AG09319 (cell line): Measurements from ENCODE around the gene COA3.
A peak's percentile ranks its signal among the peaks of the same experiment; 100 is the strongest.
"Not testable (repeated sequence)": the region's sequence is repeated elsewhere in the genome, so short reads cannot be mapped to it uniquely, and the experiment has no call there.

Experiments
- DNase-seq: peaks from one replicate; pipeline ENCODE4 v3.0.0-alpha.2; 2010; ENCODE audit warnings: low read depth; ENCODE audit errors: extremely low read depth
- CTCF ChIP-seq: IDR thresholded peaks from 2 replicates; pipeline ENCODE4 v1.5.1; 2011; ENCODE audit warnings: low read depth, mild to moderate bottlenecking, inconsistent platforms, low read length, moderate library complexity

COA3 gene

DNA sequence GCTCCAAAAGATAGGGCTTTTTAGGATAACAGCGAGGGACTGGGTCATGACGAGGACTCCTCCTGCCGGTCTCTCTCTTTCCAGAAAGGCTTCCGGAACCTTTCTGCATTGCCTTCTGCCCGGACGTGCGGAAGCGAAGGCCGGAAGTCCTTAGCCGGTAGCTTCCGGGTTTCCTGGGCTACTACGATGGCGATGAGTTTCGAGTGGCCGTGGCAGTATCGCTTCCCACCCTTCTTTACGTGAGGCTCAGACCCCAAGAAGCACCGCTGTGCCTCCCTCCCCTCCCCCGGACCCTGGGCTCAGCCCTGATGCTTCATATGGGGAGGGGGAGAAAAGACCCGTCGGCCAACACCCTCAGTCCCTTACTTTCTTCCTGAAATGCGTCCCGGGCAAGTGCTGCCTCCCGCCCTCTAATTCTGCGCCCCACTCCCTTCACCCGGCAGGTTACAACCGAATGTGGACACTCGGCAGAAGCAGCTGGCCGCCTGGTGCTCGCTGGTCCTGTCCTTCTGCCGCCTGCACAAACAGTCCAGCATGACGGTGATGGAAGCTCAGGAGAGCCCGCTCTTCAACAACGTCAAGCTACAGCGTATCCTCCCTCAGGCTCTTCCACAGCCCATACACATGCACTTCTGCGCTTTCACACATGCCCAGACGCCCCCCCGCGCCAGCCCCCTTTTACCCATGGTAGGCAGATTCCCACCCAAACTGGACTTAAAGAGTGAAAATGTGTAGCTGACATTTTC lies 25.0 kb downstream of the COA3 start, which contains the start of gene VPS25:
Gene VPS25, plus strand, starts transcription at position 160 of the 746 bp plus-strand sequence. Its CDS starts 27 bp downstream, at position 187.
- peak; percentile 64 for DNase-seq
- TF ChIP-seq CTCF: peak; percentile 36

GRCh38 chr17:42772945-42773289 lies 25.6 kb downstream of the COA3 start:
- TF ChIP-seq CTCF: no peak
- no peak for DNase-seq

GRCh38 chr17:42769964-42770363 lies 28.5 kb downstream of the COA3 start:
- DNase-seq: not testable (repeated sequence)

DNA sequence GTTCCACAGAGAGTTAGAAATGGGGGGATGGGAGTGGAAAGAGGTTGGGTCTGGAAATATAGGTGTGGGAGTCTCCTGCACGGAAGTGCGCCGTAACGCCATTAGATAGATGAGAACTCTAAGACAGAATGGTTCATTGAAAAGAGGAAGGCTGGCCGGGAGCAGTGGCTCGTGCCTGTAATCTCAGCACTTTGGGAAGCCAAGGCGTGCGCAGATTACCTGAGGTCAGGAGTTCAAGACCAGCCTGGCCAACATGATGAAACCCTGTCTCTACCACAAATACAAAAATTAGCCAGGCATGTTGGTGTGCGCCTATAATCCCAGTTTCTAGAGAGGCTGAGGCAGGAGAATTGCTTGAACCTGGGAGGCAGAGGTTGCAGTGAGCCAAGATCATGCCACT lies 30.5 kb downstream of the COA3 start:
- DNase-seq: not testable (repeated sequence)

DNA sequence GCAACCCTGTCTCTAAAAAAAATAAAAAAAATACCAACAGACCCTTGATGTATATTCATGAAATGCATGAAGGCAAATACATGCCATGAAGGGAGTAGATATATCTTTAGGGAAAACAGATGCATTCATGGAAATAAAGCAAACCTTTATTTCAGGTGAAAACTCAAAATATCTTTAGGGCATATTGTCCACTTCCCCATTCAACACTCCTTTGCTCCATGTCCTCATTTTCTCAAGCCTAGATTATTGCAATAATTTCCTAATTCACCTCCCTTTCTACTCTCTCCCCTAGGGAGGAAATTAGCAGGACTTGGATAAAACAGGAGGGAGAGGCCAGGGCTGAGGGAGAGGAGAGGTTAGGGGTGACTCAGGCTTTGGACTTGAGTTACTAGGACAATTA lies 31.0 kb downstream of the COA3 start:
- no peak for DNase-seq
- TF ChIP-seq CTCF: no peak

- no peak for DNase-seq
- no peak for TF ChIP-seq CTCF
These were observed 32.4 kb downstream of the COA3 start for GRCh38 chr17:42766124-42766523.

DNA sequence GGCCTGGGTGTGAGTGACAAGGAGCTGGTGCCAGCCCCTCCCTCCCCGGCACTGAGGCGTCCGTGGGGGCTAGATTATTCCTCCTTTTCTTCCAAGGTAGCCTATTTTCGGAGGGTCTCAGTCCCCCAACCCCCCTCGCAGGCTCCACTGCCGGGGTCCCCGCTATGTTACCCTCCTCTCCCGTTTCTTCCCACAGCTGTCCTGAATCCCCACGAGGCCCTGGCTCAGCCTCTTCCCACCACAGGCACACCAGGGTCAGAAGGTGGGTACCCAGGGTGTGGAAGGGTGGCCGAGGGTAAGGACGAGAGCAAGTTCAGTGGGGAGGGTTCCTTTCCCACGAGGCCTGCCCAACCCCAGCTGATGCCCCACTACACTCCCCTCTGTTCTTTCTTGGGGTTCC lies 36.9 kb downstream of the COA3 start:
- no peak for TF ChIP-seq CTCF
- DNase-seq: no peak

- no peak for TF ChIP-seq CTCF
- no peak for DNase-seq
These were observed 37.6 kb downstream of the COA3 start, which contains the start of gene RAMP2 for GRCh38 chr17:42760652-42761581. TSS of gene RAMP2 (plus strand) at chr17:42761227. CDS start at chr17:42761262, 35 bp downstream.
